ENCODE data around the gene SLC17A6. TPM values are rescaled to one million over a fixed set of nuclear protein-coding genes. Genes with fewer than 3 reads are reported as not detected.

Gene SLC17A6
- polyA plus RNA-seq, 4 donors = 0.14 TPM; not detected in 3

DNA sequence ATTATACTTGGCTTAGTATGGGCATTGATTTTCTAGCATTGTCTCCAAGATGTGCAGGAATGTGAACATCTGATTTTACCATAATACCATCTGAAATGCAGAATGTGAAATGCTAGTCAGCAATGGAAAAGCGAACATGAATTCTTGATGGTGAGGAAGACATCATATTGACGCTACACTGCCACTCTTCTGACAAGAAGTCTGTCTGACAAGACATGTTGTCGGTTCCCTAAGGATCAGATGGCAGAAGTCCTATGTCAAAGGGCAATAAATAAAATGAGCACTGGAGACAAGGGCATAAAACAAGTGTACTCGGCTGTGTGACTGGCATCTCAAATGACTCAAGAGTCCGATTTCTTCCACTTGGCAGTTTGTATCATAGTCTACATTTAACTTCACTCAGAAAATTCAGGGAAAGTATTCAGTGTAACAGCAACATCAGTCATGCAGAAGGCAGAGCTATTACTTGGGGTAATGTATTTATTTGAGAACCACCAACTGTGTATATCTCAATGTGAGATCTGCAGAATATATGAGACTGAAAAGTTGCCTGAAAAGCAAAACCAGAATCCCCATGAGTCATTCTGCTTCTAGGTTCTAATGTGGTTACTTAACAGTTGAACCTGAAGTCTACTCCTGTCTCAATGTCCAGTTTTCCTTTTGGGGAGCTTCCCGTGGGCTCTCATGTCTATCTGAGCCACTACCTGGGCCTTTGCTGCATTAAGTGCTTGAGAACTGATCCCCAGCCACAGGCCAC is 51.5 kb downstream of the SLC17A6 start:
- peak in 2 of 4 donors; percentile 2 to 6 for DNase-seq (ENCODE audit: low read depth in 4 of 4, low spot score in 2 of 4)

DNA sequence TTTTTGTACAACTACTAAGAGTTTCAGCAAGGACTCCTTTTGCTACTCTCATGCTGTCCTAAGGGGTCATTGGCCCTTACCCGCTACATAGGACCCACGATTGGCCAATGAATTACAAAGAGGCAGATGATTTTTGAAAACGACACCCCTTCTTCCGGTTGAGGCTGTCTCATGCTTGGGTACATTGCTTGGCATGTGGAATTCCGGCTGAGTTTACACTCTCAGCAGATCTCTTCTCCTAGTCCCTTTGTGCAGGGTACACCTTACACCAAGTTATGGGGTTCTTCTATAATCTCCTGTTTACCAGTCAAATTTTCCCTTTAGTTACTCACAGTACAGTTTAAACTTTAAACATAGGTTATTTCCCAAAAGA is 52.1 kb downstream of the SLC17A6 start:
- no peak for DNase-seq (ENCODE audit: low read depth in 4 of 4, low spot score in 2 of 4)

DNA sequence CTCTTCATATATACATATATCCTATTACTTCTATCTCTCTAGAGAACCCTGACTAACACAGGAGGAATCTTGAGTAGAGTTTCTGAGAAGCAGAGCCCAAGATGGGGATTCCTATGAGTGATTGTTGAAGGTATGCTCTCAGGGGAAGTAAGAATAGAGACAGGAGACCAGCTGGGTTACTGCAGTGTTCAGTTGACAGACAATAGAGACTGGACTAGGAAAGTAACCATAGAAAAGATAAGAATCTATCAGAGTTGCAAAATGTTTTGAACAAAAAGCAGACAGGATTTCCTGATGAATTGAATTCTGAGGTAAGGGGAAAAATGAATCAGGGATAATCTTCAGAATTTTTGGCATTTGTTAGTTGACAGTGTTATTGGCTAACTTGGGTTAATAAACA is 54.4 kb downstream of the SLC17A6 start:
- no peak for DNase-seq (ENCODE audit: low read depth in 4 of 4, low spot score in 2 of 4)

DNA sequence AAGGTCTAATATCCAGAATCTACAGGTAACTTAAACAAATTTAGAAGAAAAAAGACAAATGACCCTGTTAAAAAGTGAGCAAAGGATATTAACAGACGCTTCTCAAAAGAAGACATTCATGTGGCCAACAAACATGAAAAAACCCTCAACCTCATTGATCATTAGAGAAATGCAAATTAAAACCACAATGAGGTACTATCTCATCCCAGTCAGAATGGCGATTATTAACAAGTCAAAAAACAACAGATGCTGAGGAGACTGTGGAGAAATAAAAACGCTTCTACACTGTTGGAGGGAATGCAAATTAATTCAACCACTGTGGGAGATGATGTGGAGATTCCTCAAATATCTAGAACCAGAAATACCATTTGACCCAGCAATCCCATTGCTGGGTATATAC is 67.2 kb downstream of the SLC17A6 start:
- no peak for DNase-seq (ENCODE audit: low read depth in 4 of 4, low spot score in 2 of 4)

GRCh38 chr11:22407267-22407666 is 69.1 kb downstream of the SLC17A6 start:
- DNase-seq (ENCODE audit: low read depth in 4 of 4, low spot score in 2 of 4) = no peak

- no peak for DNase-seq (ENCODE audit: low read depth in 4 of 4, low spot score in 2 of 4)
These were observed 69.7 kb downstream of the SLC17A6 start for GRCh38 chr11:22407921-22408320.

DNA sequence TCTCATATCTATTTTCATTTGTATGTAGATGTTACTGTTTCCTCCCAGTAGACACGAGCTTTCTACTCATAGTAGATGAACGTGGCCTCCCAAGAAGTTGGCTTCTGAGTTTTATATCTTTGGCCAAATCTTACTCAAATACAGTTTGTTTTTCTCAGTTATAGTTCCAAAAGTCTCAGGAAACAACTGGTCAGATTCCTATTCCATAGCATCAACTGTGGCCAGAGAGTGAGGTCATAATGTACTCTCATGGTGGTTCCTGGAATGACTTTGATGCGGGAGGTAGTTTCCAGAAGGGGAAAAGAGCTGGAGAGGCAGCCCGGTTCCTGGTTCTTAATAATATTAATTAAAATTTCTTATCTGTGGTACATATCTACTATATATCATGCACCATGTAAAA is 77.3 kb downstream of the SLC17A6 start:
- no peak for DNase-seq (ENCODE audit: low read depth in 4 of 4, low spot score in 2 of 4)

DNA sequence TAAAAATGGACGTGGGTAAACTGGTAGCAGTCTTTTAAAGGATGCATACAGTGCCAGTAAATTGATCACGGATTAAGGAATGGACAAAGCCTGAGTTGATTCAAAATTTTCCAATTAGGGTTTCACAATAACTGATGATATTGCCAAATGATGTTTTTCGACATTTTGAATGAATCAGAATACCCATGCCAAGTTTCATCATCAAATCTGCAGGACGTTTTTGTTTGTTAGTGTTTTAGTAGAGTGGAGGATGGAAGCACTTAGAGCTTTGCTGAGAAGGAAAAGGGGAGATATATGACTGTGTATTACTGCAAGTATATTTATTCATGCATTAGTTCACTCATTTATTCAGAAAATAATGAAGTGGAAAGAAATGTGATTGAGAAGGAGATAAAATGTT is 78.3 kb downstream of the SLC17A6 start:
- no peak for DNase-seq (ENCODE audit: low read depth in 4 of 4, low spot score in 2 of 4)

DNA sequence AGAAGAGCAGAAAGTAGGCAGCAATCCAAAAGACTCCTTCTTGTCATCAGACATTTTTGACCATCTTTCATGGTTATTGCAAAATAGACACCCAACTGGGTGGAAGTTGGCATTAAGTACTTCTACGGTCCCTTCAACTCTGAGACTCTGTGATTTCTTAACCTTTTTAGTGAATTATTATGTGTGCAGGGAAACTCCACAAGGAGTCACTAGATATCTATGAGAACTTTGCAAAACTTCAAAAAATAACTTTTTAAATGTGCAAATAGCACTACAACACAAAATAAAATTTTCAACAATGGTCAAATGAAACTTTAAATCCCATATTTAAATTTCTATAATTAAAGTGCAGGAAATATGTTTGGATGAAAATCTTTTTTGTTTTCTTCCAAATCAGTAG is 88.7 kb downstream of the SLC17A6 start:
- no peak for DNase-seq (ENCODE audit: low read depth in 4 of 4, low spot score in 2 of 4)

Other genes starting within 250 kb of the SLC17A6 start
- 1 to 10 TPM; 3.7 to 6.6 (median 5.1) TPM for gene ANO5, start 145.3 kb upstream of the SLC17A6 start, polyA plus RNA-seq (ENCODE audit: insufficient read length in 4 of 4)

Measured in left renal cortex interstitium (tissue), 4 donors.